ENCODE results near the gene TENM3.

TENM3 gene

GRCh38 chr4:182716192-182716591 is 473.0 kb downstream of the TENM3 start:
- TF ChIP-seq ESRRG (CRISPR knock-in tag; IDR thresholded peaks at IDR 0.05) (no peak), TSHZ2 (CRISPR knock-in tag; IDR thresholded peaks at IDR 0.05) (no peak), TOX (CRISPR knock-in tag; IDR thresholded peaks at IDR 0.05; ENCODE audit: borderline replicate concordance) (no peak), ZNF8 (CRISPR knock-in tag; IDR thresholded peaks at IDR 0.05) (no peak), SNAI2 (CRISPR knock-in tag; IDR thresholded peaks at IDR 0.05) (no peak), OSR1 (CRISPR knock-in tag; IDR thresholded peaks at IDR 0.05) (no peak), ARNTL (CRISPR knock-in tag; IDR thresholded peaks at IDR 0.05; ENCODE audit: borderline replicate concordance, low read depth) (no peak), TCF4 (CRISPR knock-in tag; IDR thresholded peaks at IDR 0.05; ENCODE audit: borderline replicate concordance) (no peak)
- no peak for ATAC-seq

GRCh38 chr4:182717788-182718583 is 474.8 kb downstream of the TENM3 start:
- TF ChIP-seq PATZ1 (CRISPR knock-in tag; IDR thresholded peaks at IDR 0.05; ENCODE audit: borderline replicate concordance) (no peak), CSDC2 (CRISPR knock-in tag; IDR thresholded peaks at IDR 0.05) (no peak), GLIS3 (CRISPR knock-in tag; IDR thresholded peaks at IDR 0.05) (no peak), TOX (CRISPR knock-in tag; IDR thresholded peaks at IDR 0.05; ENCODE audit: borderline replicate concordance) (no peak), ZC3H10 (CRISPR knock-in tag; IDR thresholded peaks at IDR 0.05) (no peak), OSR1 (CRISPR knock-in tag; IDR thresholded peaks at IDR 0.05) (no peak), ZNF8 (CRISPR knock-in tag; IDR thresholded peaks at IDR 0.05) (no peak), CSRNP3 (CRISPR knock-in tag; IDR thresholded peaks at IDR 0.05) (no peak), TCF4 (CRISPR knock-in tag; IDR thresholded peaks at IDR 0.05; ENCODE audit: borderline replicate concordance) (no peak), ESRRG (CRISPR knock-in tag; IDR thresholded peaks at IDR 0.05) (no peak), PPARA (CRISPR knock-in tag; IDR thresholded peaks at IDR 0.05; ENCODE audit: borderline replicate concordance) (no peak)
- ATAC-seq: no peak

- TF ChIP-seq PPARA (CRISPR knock-in tag; IDR thresholded peaks at IDR 0.05; ENCODE audit: borderline replicate concordance): no peak
- TF ChIP-seq CSDC2 (CRISPR knock-in tag; IDR thresholded peaks at IDR 0.05): no peak
- no peak for TF ChIP-seq ZNF565 (CRISPR knock-in tag; conservative IDR thresholded peaks at IDR 0.05; ENCODE audit: low read depth)
- no peak for TF ChIP-seq BACH2 (CRISPR knock-in tag; IDR thresholded peaks at IDR 0.05; ENCODE audit: borderline replicate concordance)
- TF ChIP-seq ESRRG (CRISPR knock-in tag; IDR thresholded peaks at IDR 0.05): no peak
- TF ChIP-seq PATZ1 (CRISPR knock-in tag; IDR thresholded peaks at IDR 0.05; ENCODE audit: borderline replicate concordance): no peak
- TF ChIP-seq TCF4 (CRISPR knock-in tag; IDR thresholded peaks at IDR 0.05; ENCODE audit: borderline replicate concordance): peak; percentile 45; the same call in 1 of the 2 replicates
- TF ChIP-seq CREB5 (CRISPR knock-in tag; IDR thresholded peaks at IDR 0.05; ENCODE audit: low read depth): no peak
- 0 out of 2 replicates have a peak, but pooled peaks have one; percentile 75 for TF ChIP-seq TSHZ2 (CRISPR knock-in tag; IDR thresholded peaks at IDR 0.05)
- no peak for TF ChIP-seq ARNTL (CRISPR knock-in tag; IDR thresholded peaks at IDR 0.05; ENCODE audit: borderline replicate concordance, low read depth)
- no peak for TF ChIP-seq OSR1 (CRISPR knock-in tag; IDR thresholded peaks at IDR 0.05)
- ATAC-seq: no peak
Observed at GRCh38 chr4:182724414-182724813, 481.2 kb downstream of the TENM3 start.
